Effector memory CD4-positive, alpha-beta T cell (primary cell): Measurements from ENCODE around the gene NET1.

Experiments
- DNase-seq, 3 donors: peaks; one replicate each; pipeline ENCODE4 v3.0.0-alpha.2; 2020
- H3K27ac ChIP-seq: 2 replicates; pipeline ENCODE4 v1.7.0; 2013; ENCODE audit warnings: mild to moderate bottlenecking, low read length, moderate library complexity; ENCODE audit not compliant: insufficient read depth, poor library complexity, severe bottlenecking
- H3K27me3 ChIP-seq: replicated peaks from 2 replicates; pipeline ENCODE4 v1.7.0; 2013; ENCODE audit warnings: mild to moderate bottlenecking, low read length; ENCODE audit not compliant: insufficient read depth, control insufficient read depth, poor library complexity, severe bottlenecking
- H3K36me3 ChIP-seq: 2 replicates; pipeline ENCODE4 v1.7.0; 2013; ENCODE audit warnings: mild to moderate bottlenecking, low read length, moderate library complexity; ENCODE audit not compliant: control insufficient read depth, insufficient read depth
- H3K4me1 ChIP-seq: 2 replicates; pipeline ENCODE4 v1.7.0; 2013; ENCODE audit warnings: low read length, mild to moderate bottlenecking; ENCODE audit not compliant: control insufficient read depth, insufficient read depth, poor library complexity, severe bottlenecking
- H3K4me3 ChIP-seq: 2 replicates; pipeline ENCODE4 v1.7.0; 2013; ENCODE audit warnings: low read length, low read depth, mild to moderate bottlenecking; ENCODE audit not compliant: insufficient read depth, poor library complexity, severe bottlenecking
- H3K9me3 ChIP-seq: 2 replicates; pipeline ENCODE4 v1.7.0; 2013; ENCODE audit warnings: mild to moderate bottlenecking, low read length, moderate library complexity; ENCODE audit not compliant: control insufficient read depth

The NET1 gene

GRCh38 chr10:5416981-5417380 is 4.6 kb downstream of the NET1 start:
- Histone ChIP-seq H3K27ac (no peak overlapping the region), H3K36me3 (no peaks in the 10 kb centered on the region), H3K9me3 (no peaks in the 10 kb centered on the region), H3K27me3 (no peaks in the 10 kb centered on the region), H3K4me3 (no peak overlapping the region), H3K4me1 (no peaks in the 10 kb centered on the region)
- DNase-seq, result no peak

- Histone ChIP-seq H3K27me3 (no peaks in the 10 kb centered on the region), H3K27ac (no peak overlapping the region), H3K9me3 (no peaks in the 10 kb centered on the region), H3K4me3 (no peak overlapping the region), H3K4me1 (no peaks in the 10 kb centered on the region), H3K36me3 (no peaks in the 10 kb centered on the region)
- DNase-seq, result no peak
Observed at GRCh38 chr10:5418584-5418983, 6.2 kb downstream of the NET1 start.

GRCh38 chr10:5419466-5420094 is 7.2 kb downstream of the NET1 start:
- Histone ChIP-seq H3K27ac (no peak overlapping the region), H3K9me3 (no peaks in the 10 kb centered on the region), H3K4me3 (no peak overlapping the region), H3K36me3 (no peaks in the 10 kb centered on the region), H3K4me1 (no peaks in the 10 kb centered on the region), H3K27me3 (no peaks in the 10 kb centered on the region)
- DNase-seq, result no peak

GRCh38 chr10:5423771-5424170 is 11.4 kb downstream of the NET1 start:
- no peak for DNase-seq
- H3K27me3 ChIP-seq, result no peaks in the 10 kb centered on the region
- no peaks in the 10 kb centered on the region for H3K9me3 ChIP-seq
- no peaks in the 10 kb centered on the region for H3K4me1 ChIP-seq
- H3K36me3 ChIP-seq, result no peaks in the 10 kb centered on the region
- H3K27ac ChIP-seq, result no peak overlapping the region
- H3K4me3 ChIP-seq, result no peak overlapping the region

GRCh38 chr10:5424751-5425150 is 12.4 kb downstream of the NET1 start:
- Histone ChIP-seq H3K4me3 (no peak overlapping the region), H3K4me1 (no peaks in the 10 kb centered on the region), H3K27me3 (no peaks in the 10 kb centered on the region), H3K27ac (no peak overlapping the region), H3K36me3 (no peaks in the 10 kb centered on the region), H3K9me3 (no peaks in the 10 kb centered on the region)
- DNase-seq, result no peak

GRCh38 chr10:5428133-5428532 is 15.8 kb downstream of the NET1 start:
- Histone ChIP-seq H3K27me3 (no peaks in the 10 kb centered on the region), H3K36me3 (no peaks in the 10 kb centered on the region), H3K9me3 (no peaks in the 10 kb centered on the region), H3K4me3 (no peak overlapping the region), H3K4me1 (no peaks in the 10 kb centered on the region), H3K27ac (no peak overlapping the region)
- no peak for DNase-seq

- no peaks in the 10 kb centered on the region for H3K9me3 ChIP-seq
- no peak overlapping the region for H3K4me3 ChIP-seq
- H3K27ac ChIP-seq, result no peak overlapping the region
- no peaks in the 10 kb centered on the region for H3K36me3 ChIP-seq
- peaks cover 6% of the 10 kb centered on the region for H3K4me1 ChIP-seq
- DNase-seq, result no peak
- H3K27me3 ChIP-seq, result no peaks in the 10 kb centered on the region
Observed at GRCh38 chr10:5433182-5433581, 20.8 kb downstream of the NET1 start.

- H3K9me3 ChIP-seq, result no peaks in the 10 kb centered on the region
- H3K27ac ChIP-seq, result no peak overlapping the region
- H3K36me3 ChIP-seq, result no peaks in the 10 kb centered on the region
- H3K4me3 ChIP-seq, result no peak overlapping the region
- no peak for DNase-seq
- peaks cover 6% of the 10 kb centered on the region for H3K4me1 ChIP-seq
- no peaks in the 10 kb centered on the region for H3K27me3 ChIP-seq
Observed at GRCh38 chr10:5434017-5434753, 21.8 kb downstream of the NET1 start.

GRCh38 chr10:5435328-5435727 is 23.0 kb downstream of the NET1 start:
- DNase-seq, result no peak
- Histone ChIP-seq H3K36me3 (no peaks in the 10 kb centered on the region), H3K4me3 (no peak overlapping the region), H3K27me3 (no peaks in the 10 kb centered on the region), H3K27ac (no peak overlapping the region), H3K9me3 (no peaks in the 10 kb centered on the region), H3K4me1 (peaks cover 6% of the 10 kb centered on the region)

GRCh38 chr10:5440206-5440605 is 27.8 kb downstream of the NET1 start:
- Histone ChIP-seq H3K36me3 (no peaks in the 10 kb centered on the region), H3K9me3 (no peaks in the 10 kb centered on the region), H3K4me1 (no peaks in the 10 kb centered on the region), H3K27ac (no peak overlapping the region), H3K27me3 (no peaks in the 10 kb centered on the region), H3K4me3 (no peak overlapping the region)
- DNase-seq, result no peak
